NCI-H2227 (cell line): ENCODE measurements around the gene C15orf62.
A peak's percentile ranks its signal among the peaks of the same experiment; 100 is the strongest.

Source experiments
- DNase-seq: peaks from one replicate; lab custom pipeline; 2025; ENCODE audit not compliant: unreplicated experiment; lab: John Stamatoyannopoulos, UW

Gene C15orf62

GRCh38 chr15:40769274-40770146 is at the start of gene C15orf62:
TSS of gene C15orf62 (plus strand) at chr15:40769980. CDS start at chr15:40770496, 516 bp downstream.
- DNase-seq = peak; percentile 64

- DNase-seq = no peak
These were observed 48.1 kb upstream of the C15orf62 start for GRCh38 chr15:40721701-40722100.

GRCh38 chr15:40722354-40722753 is 47.4 kb upstream of the C15orf62 start:
- no peak for DNase-seq

GRCh38 chr15:40722934-40723333 is 46.8 kb upstream of the C15orf62 start:
- DNase-seq = no peak

- DNase-seq = no peak
These were observed 45.9 kb upstream of the C15orf62 start for GRCh38 chr15:40723919-40724318.

- peak; percentile 4 for DNase-seq
These were observed 38.7 kb upstream of the C15orf62 start for GRCh38 chr15:40731034-40731433.

GRCh38 chr15:40736575-40736974 is 33.2 kb upstream of the C15orf62 start:
- DNase-seq = no peak

- no peak for DNase-seq
These were observed 32.7 kb upstream of the C15orf62 start for GRCh38 chr15:40737048-40737447.

- DNase-seq = no peak
These were observed 30.7 kb upstream of the C15orf62 start for GRCh38 chr15:40739047-40739446.

- no peak for DNase-seq
These were observed 29.9 kb upstream of the C15orf62 start for GRCh38 chr15:40739854-40740253.

GRCh38 chr15:40743485-40743901 is 26.3 kb upstream of the C15orf62 start:
- DNase-seq = no peak

- no peak for DNase-seq
These were observed 25.6 kb upstream of the C15orf62 start for GRCh38 chr15:40743921-40744814.

- no peak for DNase-seq
These were observed 25.0 kb upstream of the C15orf62 start for GRCh38 chr15:40744815-40745152.

- DNase-seq = no peak
These were observed 22.8 kb upstream of the C15orf62 start for GRCh38 chr15:40746916-40747418.

- no peak for DNase-seq
These were observed 21.8 kb upstream of the C15orf62 start for GRCh38 chr15:40747685-40748631.

GRCh38 chr15:40749151-40749630 is 20.6 kb upstream of the C15orf62 start:
- DNase-seq = no peak

GRCh38 chr15:40750885-40751284 is 18.9 kb upstream of the C15orf62 start:
- no peak for DNase-seq

GRCh38 chr15:40751745-40752144 is 18.0 kb upstream of the C15orf62 start:
- DNase-seq = no peak

GRCh38 chr15:40754574-40754882 is 15.3 kb upstream of the C15orf62 start:
- peak; percentile 32 for DNase-seq
